NCI-H187 (cell line): ENCODE measurements around the gene TMEM214.

ENCODE experiments used
- DNase-seq, 2 experiments: peaks; one replicate each; lab custom pipeline; 2025; lab: John Stamatoyannopoulos, UW

TMEM214 gene

GRCh38 chr2:27009716-27010115 is 23.0 kb upstream of the TMEM214 start:
- no peak for DNase-seq

- DNase-seq, result no peak
These were observed 22.6 kb upstream of the TMEM214 start for GRCh38 chr2:27010139-27010538.

GRCh38 chr2:27013738-27014137 is 19.0 kb upstream of the TMEM214 start:
- no peak for DNase-seq

- DNase-seq, result no peak
These were observed 17.9 kb upstream of the TMEM214 start for GRCh38 chr2:27014771-27015433.

- no peak for DNase-seq
These were observed 15.9 kb upstream of the TMEM214 start for GRCh38 chr2:27016801-27017325.

GRCh38 chr2:27018142-27018541 is 14.6 kb upstream of the TMEM214 start:
- no peak for DNase-seq

- no peak for DNase-seq
These were observed 13.3 kb upstream of the TMEM214 start for GRCh38 chr2:27019459-27019858.

- no peak for DNase-seq
These were observed 12.6 kb upstream of the TMEM214 start for GRCh38 chr2:27019931-27020855.

GRCh38 chr2:27021253-27022049 is 11.3 kb upstream of the TMEM214 start:
- DNase-seq, result no peak

- no peak for DNase-seq
These were observed 9.0 kb upstream of the TMEM214 start for GRCh38 chr2:27023740-27024139.

GRCh38 chr2:27024188-27024587 is 8.6 kb upstream of the TMEM214 start:
- no peak for DNase-seq

- no peak for DNase-seq
These were observed 8.0 kb upstream of the TMEM214 start for GRCh38 chr2:27024812-27025211.

GRCh38 chr2:27025281-27025800 is 7.4 kb upstream of the TMEM214 start:
- DNase-seq, result no peak

- no peak for DNase-seq
These were observed 6.6 kb upstream of the TMEM214 start for GRCh38 chr2:27025861-27026851.

GRCh38 chr2:27027211-27027651 is 5.5 kb upstream of the TMEM214 start:
- no peak for DNase-seq

GRCh38 chr2:27029051-27029450 is 3.7 kb upstream of the TMEM214 start:
- DNase-seq, result no peak

GRCh38 chr2:27033253-27033852 is 588 bp downstream of the TMEM214 start:
- no peak for DNase-seq

GRCh38 chr2:27038012-27038411 is 5.2 kb downstream of the TMEM214 start:
- no peak for DNase-seq

- DNase-seq, result no peak
These were observed 6.0 kb downstream of the TMEM214 start for GRCh38 chr2:27038631-27039339.

- DNase-seq, result no peak
These were observed 6.7 kb downstream of the TMEM214 start for GRCh38 chr2:27039426-27039825.
